GM12878 (cell line): Measurements from ENCODE around the gene DHX57. TPM values are rescaled to one million over a fixed set of nuclear protein-coding genes. Genes with fewer than 3 reads are reported as not detected.

ENCODE experiments used
- ATAC-seq: fragments of 200-7000 bp; cut with Tn5 transposase; 3 replicates; pipeline ENCODE4 v1.9.1; 2020; ENCODE audit warnings: mild to moderate bottlenecking, moderate library complexity
- BruUV-seq: library from RNA; stranded (reverse); fragments of 400-500 nt; replicated peaks from 2 replicates; lab custom pipeline; 2021; lab: Mats Ljungman, UMichigan
- CTCF ChIA-PET: fragments of 300-600 bp; sonication (Branson Sonifier 250); formaldehyde crosslinking; extraction: SDS; loops from one replicate; lab custom pipeline; 2021; ENCODE audit warnings: inconsistent platforms; lab: Yijun Ruan, JAX
- POLR2A ChIA-PET: fragments of 350-600 bp; formaldehyde crosslinking; extraction: SDS; loops from one replicate; lab custom pipeline; 2021; ENCODE audit warnings: inconsistent platforms; lab: Charles Lee
- RAD21 ChIA-PET: fragments of 300-600 bp; sonication (Branson Sonifier 250); formaldehyde crosslinking; loops from one replicate; lab custom pipeline; 2023; ENCODE audit warnings: antibody characterized with exemption; ENCODE audit not compliant: unreplicated experiment; lab: Charles Lee
- SMC1A ChIA-PET: fragments of 300-600 bp; sonication (Branson Sonifier 250); formaldehyde crosslinking; loops from one replicate; lab custom pipeline; 2023; ENCODE audit not compliant: unreplicated experiment, uncharacterized antibody; lab: Charles Lee
- DNase-seq: peaks from one replicate; pipeline ENCODE4 v3.0.0-alpha.2; 2011; ENCODE audit warnings: low read depth, low spot score
- FAIRE-seq: peaks from 3 replicates; lab custom pipeline; 2011; peaks lifted over from hg19 to GRCh38; lab: Jason Lieb, UNC
- H2AFZ ChIP-seq: 2 replicates; pipeline ENCODE4 v1.6.0; 2011; ENCODE audit warnings: low read depth, low read length, control low read depth; ENCODE audit not compliant: control insufficient read depth
- H3K27ac ChIP-seq: 2 replicates; pipeline ENCODE4 v1.5.1; 2011; ENCODE audit warnings: control low read depth; ENCODE audit not compliant: control insufficient read depth, insufficient read depth
- H3K27me3 ChIP-seq, 2 experiments: replicated peaks in 1 of 2; 2 replicates each; pipeline versions ENCODE4 v1.6.0 to v1.6.1; 2011; ENCODE audit warnings: low read length in 1 of 2; ENCODE audit not compliant: control insufficient read depth in 2 of 2, insufficient read depth in 2 of 2
- H3K36me3 ChIP-seq, 2 experiments: 2 replicates each; pipeline ENCODE4 v1.5.1; 2011; ENCODE audit warnings: low read length in 1 of 2; ENCODE audit not compliant: control insufficient read depth in 2 of 2, insufficient read depth in 2 of 2
- H3K4me1 ChIP-seq: 2 replicates; pipeline ENCODE4 v1.6.1; 2011; ENCODE audit warnings: mild to moderate bottlenecking, low read length, moderate library complexity, mixed read lengths; ENCODE audit not compliant: control insufficient read depth, insufficient read depth
- H3K4me2 ChIP-seq: 2 replicates; pipeline ENCODE4 v1.6.0; 2011; ENCODE audit warnings: control low read depth; ENCODE audit not compliant: control insufficient read depth, insufficient read depth
- H3K4me3 ChIP-seq: fragments of 200-600 bp; sonication (generic); 2 replicates; pipeline ENCODE4 v1.5.1; 2016
- H3K79me2 ChIP-seq: 2 replicates; pipeline ENCODE4 v1.6.0; 2011; ENCODE audit warnings: low read length; ENCODE audit not compliant: control insufficient read depth, insufficient read depth
- H3K9ac ChIP-seq: 2 replicates; pipeline ENCODE4 v1.8.0; 2011; ENCODE audit warnings: low read length, control low read depth, mixed read lengths; ENCODE audit not compliant: control insufficient read depth, insufficient read depth
- H3K9me3 ChIP-seq: replicated peaks from 3 replicates; pipeline ENCODE4 v1.5.1; 2011; ENCODE audit warnings: mild to moderate bottlenecking, low read length; ENCODE audit not compliant: control insufficient read depth, insufficient read depth
- H4K20me1 ChIP-seq: 2 replicates; pipeline ENCODE4 v1.6.0; 2011; ENCODE audit not compliant: control insufficient read depth, insufficient read depth
- ATF2 ChIP-seq: IDR thresholded peaks from 2 replicates; pipeline ENCODE4 v1.6.1; 2012; ENCODE audit warnings: low read length, inconsistent platforms
- CBFB ChIP-seq: IDR thresholded peaks from 2 replicates; pipeline ENCODE4 v1.6.1; 2016; ENCODE audit warnings: antibody characterized with exemption, low read depth
- CTCF ChIP-seq, 3 experiments: IDR thresholded peaks in 2 of 3; conservative IDR thresholded peaks in 1 of 3; 2 replicates each; pipeline ENCODE4 v1.5.1; 2011; ENCODE audit warnings: low read depth in 3 of 3, low read length in 3 of 3, mild to moderate bottlenecking in 3 of 3, control low read depth in 2 of 3, moderate library complexity in 2 of 3, inconsistent platforms in 1 of 3, mixed read lengths in 1 of 3; ENCODE audit not compliant: control insufficient read depth in 2 of 3, insufficient read depth in 1 of 3; ENCODE audit errors: extremely low read depth in 1 of 3
- E2F4 ChIP-seq: IDR thresholded peaks from 2 replicates; pipeline ENCODE4 v1.6.1; 2012; ENCODE audit warnings: low read depth, low read length, improper control_type of control experiment
- EGR1 ChIP-seq, 2 experiments: IDR thresholded peaks; 1 replicate in 1 of 2; 2 replicates in 1 of 2; pipeline ENCODE4 v1.6.1; 2011 to 2012; ENCODE audit warnings: low read depth in 2 of 2, low read length in 2 of 2, borderline replicate concordance in 1 of 2, mild to moderate bottlenecking in 1 of 2, moderate library complexity in 1 of 2
- EP300 ChIP-seq, 2 experiments: fragments of 150-350 bp in 1 of 2; IDR thresholded peaks; 2 replicates each; pipeline ENCODE4 v1.6.1; 2011 to 2012; ENCODE audit warnings: low read depth in 2 of 2, low read length in 2 of 2, borderline replicate concordance in 1 of 2, improper control_type of control experiment in 1 of 2, inconsistent platforms in 1 of 2; ENCODE audit not compliant: control insufficient read depth in 1 of 2
- ETV6 ChIP-seq, 2 experiments: fragments of 450-650 bp in 1 of 2; IDR thresholded peaks in 1 of 2; conservative IDR thresholded peaks in 1 of 2; 2 replicates each; pipeline ENCODE4 v1.6.1; 2014; ENCODE audit warnings: antibody characterized with exemption in 1 of 2, borderline replicate concordance in 1 of 2, low read depth in 1 of 2, mild to moderate bottlenecking in 1 of 2, moderate library complexity in 1 of 2
- IRF5 ChIP-seq: fragments of 450-650 bp; IDR thresholded peaks from 2 replicates; pipeline ENCODE4 v1.6.1; 2017; ENCODE audit warnings: borderline replicate concordance
- NFYB ChIP-seq: IDR thresholded peaks from 2 replicates; pipeline ENCODE4 v1.6.1; 2011; ENCODE audit warnings: low read depth, mild to moderate bottlenecking, low read length, improper control_type of control experiment, moderate library complexity; ENCODE audit not compliant: insufficient read depth
- POLR2AphosphoS2 ChIP-seq: IDR thresholded peaks from 2 replicates; pipeline ENCODE4 v1.6.1; 2011; ENCODE audit warnings: low read depth, mild to moderate bottlenecking, low read length, improper control_type of control experiment, moderate library complexity
- POLR2AphosphoS5 ChIP-seq: IDR thresholded peaks from 2 replicates; pipeline ENCODE4 v1.6.1; 2011; ENCODE audit warnings: mild to moderate bottlenecking, low read length, inconsistent platforms
- SP1 ChIP-seq: IDR thresholded peaks from one replicate; pipeline ENCODE4 v1.6.1; 2011; ENCODE audit warnings: low read depth, low read length
- SREBF1 ChIP-seq: IDR thresholded peaks from 2 replicates; pipeline ENCODE4 v1.6.1; 2012; ENCODE audit warnings: mild to moderate bottlenecking, low read length
- TAF1 ChIP-seq: IDR thresholded peaks from 2 replicates; pipeline ENCODE4 v1.6.1; 2011; ENCODE audit warnings: mild to moderate bottlenecking, low read depth, low read length, borderline replicate concordance
- TARDBP ChIP-seq: IDR thresholded peaks from 2 replicates; pipeline ENCODE4 v1.6.1; 2016; ENCODE audit warnings: borderline replicate concordance
- TCF3 ChIP-seq: IDR thresholded peaks from 2 replicates; pipeline ENCODE4 v1.6.1; 2012; ENCODE audit warnings: low read depth, mild to moderate bottlenecking, low read length, borderline replicate concordance; ENCODE audit not compliant: insufficient read depth
- WGBS: methylation state at CpG from one replicate; pipeline ENCODE4 v1.1.6; 2016; ENCODE audit warnings: low lambda C conversion rate; ENCODE audit not compliant: insufficient replicate concordance, insufficient coverage; ENCODE audit errors: missing lambda C conversion rate; 5-methylcytosine and 5-hydroxymethylcytosine counted together
- in situ Hi-C: fragments of 300-500 bp; cut with MboI; formaldehyde crosslinking; loops from 9 replicates; pipeline ENCODE4 v1.14.3; 2018; ENCODE audit warnings: mixed read lengths
- intact Hi-C: fragments of 100-400 bp; cut with micrococcal nuclease; formaldehyde crosslinking; loops from one replicate; pipeline ENCODE4 v1.14.2; 2022; ENCODE audit not compliant: unreplicated experiment
- polyA plus RNA-seq, 11 experiments: library from polyadenylated mRNA; depleted of rRNA in 4 of 11; unstranded in 6 of 11; stranded (reverse) in 5 of 11; fragments of >200 nt; fragmentation: Nextera tagmentation in 4 of 11; fragmentation: Illumina TruSeq in 1 of 11; extraction: Ambion mirVana in 4 of 11; extraction: Trizol in 1 of 11; gene quantifications; 1 replicate in 1 of 11; 2 replicates in 10 of 11; pipeline versions ENCODE4 v1.2.1 to v1.2.3, GENCODE V29; 2011 to 2016; ENCODE audit warnings: inconsistent platforms in 2 of 11, missing spikeins in 2 of 11, low read depth in 1 of 11
- total RNA-seq, 4 experiments: library from RNA; depleted of rRNA in 3 of 4; stranded (reverse); fragments of >200 nt in 3 of 4; fragmentation: Illumina TruSeq in 1 of 4; extraction: Trizol in 1 of 4; gene quantifications; 2 replicates each; pipeline versions ENCODE4 v1.2.1 to v1.2.3, GENCODE V29; 2013 to 2021

The DHX57 gene
- total and polyA plus RNA-seq, 10 of the 15 experiments (the other 5 are each of a cell fraction or from before 2014, with no cell fraction given) = 6.5 to 18.0 (median 15.8) TPM

GRCh38 chr2:38871432-38871831, 4.3 kb downstream of the DHX57 start:
- DNase-seq (no peak), FAIRE-seq (no peak), ATAC-seq (no peak)
- no TSS peak for BruUV-seq
- in situ Hi-C loops = no loop called here
- ChIA-PET POLR2A (interaction anchor here (0.5 kb wide), 1 partner anchor 117 kb away, joined by 3 read pairs; no protein-coding TSS in a partner anchor), SMC1A (interaction anchor here (0.6 kb wide), 1 partner anchor 383 kb away, joined by 4 read pairs; no protein-coding TSS in a partner anchor), RAD21 (interaction anchor here (0.9 kb wide), 1 partner anchor 245 kb away, joined by 3 read pairs; no protein-coding TSS in a partner anchor), CTCF (no interaction called here)
- TF ChIP-seq SREBF1 (no peak), EGR1 (IDR thresholded peaks at IDR 0.05; ENCODE audit: borderline replicate concordance in 1 of 2, low read depth in 2 of 2, low read length in 2 of 2) (no peak), SP1 (no peak), TAF1 (no peak), CBFB (no peak), EP300 (IDR thresholded peaks at IDR 0.05; ENCODE audit: borderline replicate concordance in 1 of 2, control insufficient read depth in 1 of 2, low read depth in 2 of 2, low read length in 2 of 2) (no peak), TCF3 (no peak), IRF5 (no peak), ATF2 (no peak), POLR2AphosphoS2 (no peak), NFYB (no peak), ETV6 (conservative IDR thresholded peaks at IDR 0.05 in 1 of 2, IDR thresholded peaks at IDR 0.05 in 1 of 2; ENCODE audit: borderline replicate concordance in 1 of 2, low read depth in 1 of 2) (no peak), E2F4 (no peak), CTCF (IDR thresholded peaks at IDR 0.05 in 2 of 3, conservative IDR thresholded peaks at IDR 0.05 in 1 of 3; ENCODE audit: control insufficient read depth in 2 of 3, extremely low read depth in 1 of 3, insufficient read depth in 1 of 3, low read depth in 3 of 3, low read length in 3 of 3) (no peak), TARDBP (no peak), POLR2AphosphoS5 (no peak)
- Histone ChIP-seq H3K4me1 (no peaks in the 10 kb centered on the region), H3K4me2 (no peak overlapping the region), H4K20me1 (no peaks in the 10 kb centered on the region), H3K36me3 (no peaks in the 10 kb centered on the region; a peak in 1 of 4 replicates), H3K27me3 (no peaks in the 10 kb centered on the region), H3K4me3 (no peak overlapping the region), H3K9me3 (peaks cover 1% of the 10 kb centered on the region; the same call in 2 of the 3 replicates), H3K79me2 (peaks cover 7% of the 10 kb centered on the region), H3K27ac (no peak overlapping the region), H2AFZ (no peak overlapping the region), H3K9ac (no peak overlapping the region)
- WGBS = 53% methylated on average over 3 of the region's 3 CpGs
- intact Hi-C loops = no loop called here
